ENCODE measurements around the gene CACNA1D.

- TF ChIP-seq CTCF (IDR thresholded peaks at IDR 0.05) (peak; percentile 66), ZFX (IDR thresholded peaks at IDR 0.05; ENCODE audit: borderline replicate concordance) (no peak)
Observed at GRCh38 chr3:53668872-53669271, 174.5 kb downstream of the CACNA1D start.
